NCI-H146 treated with DMSO at 0.1 percent for 48 hours (cell line): ENCODE data around the gene TSHZ1.

ENCODE experiments used
- DNase-seq: peaks from one replicate; lab custom pipeline; 2025; ENCODE audit not compliant: unreplicated experiment; lab: John Stamatoyannopoulos, UW

TSHZ1 gene

GRCh38 chr18:75207310-75208154, 3.1 kb upstream of the TSHZ1 start:
- DNase-seq = peak; percentile 47

GRCh38 chr18:75208155-75208835, 2.3 kb upstream of the TSHZ1 start:
- peak; percentile 60 for DNase-seq

GRCh38 chr18:75208836-75209128, 1.8 kb upstream of the TSHZ1 start:
- DNase-seq = no peak

GRCh38 chr18:75209129-75209950, 1.3 kb upstream of the TSHZ1 start, which contains the start of gene PTGR3:
Gene PTGR3 (minus strand): TSS chr18:75209139. CDS start chr18:75209058, 81 bp downstream.
- DNase-seq = peak; percentile 76

- DNase-seq = no peak
These were observed 692 bp upstream of the TSHZ1 start for GRCh38 chr18:75209951-75210258.

- peak; percentile 45 for DNase-seq
These were observed 515 bp downstream of the TSHZ1 start for GRCh38 chr18:75211002-75211621.

GRCh38 chr18:75211626-75211952, 992 bp downstream of the TSHZ1 start:
- DNase-seq = no peak

- peak; percentile 26 for DNase-seq
These were observed 1.6 kb downstream of the TSHZ1 start for GRCh38 chr18:75211953-75212750.

- DNase-seq = no peak
These were observed 2.1 kb downstream of the TSHZ1 start for GRCh38 chr18:75212751-75213090.

- DNase-seq = peak; percentile 37
These were observed 3.2 kb downstream of the TSHZ1 start for GRCh38 chr18:75213611-75214331.

GRCh38 chr18:75214332-75214690, 3.7 kb downstream of the TSHZ1 start:
- DNase-seq = no peak

- DNase-seq = peak; percentile 82
These were observed 4.3 kb downstream of the TSHZ1 start for GRCh38 chr18:75214766-75215510.

- DNase-seq = no peak
These were observed 5.1 kb downstream of the TSHZ1 start for GRCh38 chr18:75215663-75216062.

- peak; percentile 18 for DNase-seq
These were observed 5.8 kb downstream of the TSHZ1 start for GRCh38 chr18:75216212-75216910.

- DNase-seq = no peak
These were observed 6.5 kb downstream of the TSHZ1 start for GRCh38 chr18:75216911-75217689.

GRCh38 chr18:75218065-75218923, 7.7 kb downstream of the TSHZ1 start:
- peak; percentile 52 for DNase-seq

- DNase-seq = no peak
These were observed 9.3 kb downstream of the TSHZ1 start for GRCh38 chr18:75219745-75220375.
